HepG2 (cell line): ENCODE data around the gene YBX2. TPM values are rescaled to one million over a fixed set of nuclear protein-coding genes. Genes with fewer than 3 reads are reported as not detected.

Experiments used
- MEIS2 ChIP-seq: sonication (generic); formaldehyde crosslinking; IDR thresholded peaks from 2 replicates; pipeline ENCODE4 v1.9.0; 2021; ENCODE audit warnings: mild to moderate bottlenecking, missing genetic modification reagents
- NFAT5 ChIP-seq: sonication (generic); formaldehyde crosslinking; IDR thresholded peaks from 2 replicates; pipeline ENCODE4 v1.4.0; 2020; ENCODE audit warnings: missing genetic modification reagents
- NFYB ChIP-seq: sonication (generic); formaldehyde crosslinking; IDR thresholded peaks from 2 replicates; pipeline ENCODE4 v1.4.0; 2020; ENCODE audit warnings: missing genetic modification reagents
- PRDM15 ChIP-seq: sonication (generic); formaldehyde crosslinking; IDR thresholded peaks from 2 replicates; pipeline ENCODE4 v1.4.0; 2020; ENCODE audit warnings: missing genetic modification reagents
- PREB ChIP-seq: sonication (generic); formaldehyde crosslinking; IDR thresholded peaks from 2 replicates; pipeline ENCODE4 v1.4.0; 2020; ENCODE audit warnings: missing genetic modification reagents
- ZBTB33 ChIP-seq: sonication (generic); formaldehyde crosslinking; IDR thresholded peaks from 2 replicates; pipeline ENCODE4 v1.4.0; 2020; ENCODE audit warnings: missing genetic modification reagents
- ZBTB7B ChIP-seq: sonication (generic); formaldehyde crosslinking; IDR thresholded peaks from 2 replicates; pipeline ENCODE4 v1.4.0; 2020; ENCODE audit warnings: missing genetic modification reagents
- ZNF496 ChIP-seq: sonication (generic); formaldehyde crosslinking; IDR thresholded peaks from 2 replicates; pipeline ENCODE4 v1.8.1; 2023; ENCODE audit warnings: mild to moderate bottlenecking, moderate library complexity, missing genetic modification reagents; ENCODE audit not compliant: insufficient replicate concordance
- polyA plus RNA-seq, 8 experiments: library from polyadenylated mRNA; depleted of rRNA in 3 of 8; stranded (reverse) in 7 of 8; unstranded in 1 of 8; fragments of >200 nt; fragmentation: Illumina TruSeq in 4 of 8; extraction: Trizol in 4 of 8; gene quantifications; 2 replicates each; pipeline versions ENCODE4 v1.2.1 to v1.2.3, GENCODE V29; 2011 to 2016; ENCODE audit warnings: low read depth in 4 of 8, missing spikeins in 1 of 8, mixed read lengths in 1 of 8; ENCODE audit not compliant: insufficient read depth in 1 of 8
- total RNA-seq, 5 experiments: library from RNA; depleted of rRNA; stranded (reverse); fragments of >200 nt; fragmentation: Illumina TruSeq; extraction: Trizol; gene quantifications; 2 replicates each; pipeline ENCODE4 v1.2.3, GENCODE V29; 2016; ENCODE audit warnings: low read depth in 1 of 5

Gene YBX2
- total and polyA plus RNA-seq, 2 of the 13 experiments (the other 11 are each of a cell fraction or from before 2014, with no cell fraction given): 0.12 to 0.22 TPM

- peak; percentile 89 for TF ChIP-seq PRDM15
- TF ChIP-seq NFAT5 (CRISPR knock-in tag): no peak
- TF ChIP-seq MEIS2 (CRISPR knock-in tag): no peak
- TF ChIP-seq NFYB (CRISPR knock-in tag): no peak
- peak; percentile 49; the same call in 1 of the 2 replicates for TF ChIP-seq ZBTB7B
- TF ChIP-seq PREB: no peak
- TF ChIP-seq ZNF496 (CRISPR knock-in tag): no peak
- TF ChIP-seq ZBTB33: no peak; the same call in 1 of the 2 replicates
These were observed 12.7 kb upstream of the YBX2 start, which contains the start of gene EIF5A (continued) for GRCh38 chr17:7306911-7307685.
